Measurements from ENCODE around the gene LHFPL6.

LHFPL6 gene

DNA sequence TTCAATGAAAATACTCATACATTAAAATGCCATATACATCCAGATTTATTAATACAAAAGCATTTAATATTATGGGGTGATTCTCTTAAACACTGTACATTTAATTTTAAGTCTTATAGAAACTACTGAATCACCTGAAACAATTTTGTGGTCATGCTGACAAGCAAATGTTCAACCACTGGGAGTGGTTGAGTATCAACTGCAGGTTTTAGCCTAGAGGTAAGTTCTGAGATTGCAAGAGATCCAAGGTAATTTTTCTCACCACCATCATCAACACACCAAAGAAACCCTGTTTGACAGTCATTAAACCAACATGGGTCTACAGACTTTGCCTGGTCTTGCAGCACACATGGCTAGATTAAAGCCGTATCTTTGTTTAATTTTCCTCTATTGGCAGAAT, 196.3 kb downstream of the LHFPL6 start:
- no peak overlapping the region for H3K4me3 ChIP-seq (ENCODE audit: low read depth, low read length)
- H3K36me3 ChIP-seq (ENCODE audit: insufficient read depth, low read length) = no peaks in the 10 kb centered on the region
- peaks cover 23% of the 10 kb centered on the region for H3K4me1 ChIP-seq (ENCODE audit: control insufficient read depth, insufficient read depth, low read length, unreplicated experiment)
- no peak overlapping the region for H2AFZ ChIP-seq (ENCODE audit: low read length, unreplicated experiment)
- H3K79me2 ChIP-seq (ENCODE audit: control insufficient read depth, insufficient read depth, low read length, unreplicated experiment) = peaks cover 3% of the 10 kb centered on the region
- no peak overlapping the region for H3K27ac ChIP-seq (ENCODE audit: low read depth, low read length)
- no peaks in the 10 kb centered on the region for H3K27me3 ChIP-seq (ENCODE audit: insufficient read depth, low read length)

DNA sequence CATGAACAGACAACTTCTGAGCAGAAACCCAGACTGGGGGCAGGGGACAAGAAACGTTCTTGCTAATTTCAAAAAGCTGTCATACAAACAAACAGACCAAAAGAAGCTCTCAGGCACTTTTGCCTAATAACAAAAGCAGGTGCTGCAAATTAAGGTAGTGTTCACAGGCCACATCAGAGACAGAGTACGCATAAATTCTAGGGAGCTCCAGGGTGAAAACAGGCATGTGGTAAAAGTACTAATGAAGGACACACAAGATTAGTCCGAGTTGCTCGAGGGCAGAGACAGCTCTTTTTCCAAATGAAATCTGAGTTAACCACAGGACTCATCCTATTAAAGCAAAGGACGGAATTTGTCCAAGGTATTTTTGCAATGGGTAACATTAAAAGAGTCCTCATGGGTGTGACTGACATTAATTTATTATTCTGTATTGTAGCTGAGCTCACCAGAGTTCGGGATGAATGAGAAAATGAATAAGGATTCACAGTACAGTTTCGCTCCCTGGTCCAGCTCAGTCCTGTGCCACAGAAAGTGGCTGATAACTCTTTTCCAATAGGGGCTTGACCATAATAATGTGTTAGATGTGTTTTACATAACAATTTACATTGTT, 197.3 kb downstream of the LHFPL6 start:
- Histone ChIP-seq H2AFZ (ENCODE audit: low read length, unreplicated experiment) (no peak overlapping the region), H3K79me2 (ENCODE audit: control insufficient read depth, insufficient read depth, low read length, unreplicated experiment) (peaks cover 3% of the 10 kb centered on the region), H3K27me3 (ENCODE audit: insufficient read depth, low read length) (no peaks in the 10 kb centered on the region), H3K27ac (ENCODE audit: low read depth, low read length) (no peak overlapping the region), H3K4me3 (ENCODE audit: low read depth, low read length) (no peak overlapping the region), H3K4me1 (ENCODE audit: control insufficient read depth, insufficient read depth, low read length, unreplicated experiment) (peaks cover 13% of the 10 kb centered on the region), H3K36me3 (ENCODE audit: insufficient read depth, low read length) (no peaks in the 10 kb centered on the region)

DNA sequence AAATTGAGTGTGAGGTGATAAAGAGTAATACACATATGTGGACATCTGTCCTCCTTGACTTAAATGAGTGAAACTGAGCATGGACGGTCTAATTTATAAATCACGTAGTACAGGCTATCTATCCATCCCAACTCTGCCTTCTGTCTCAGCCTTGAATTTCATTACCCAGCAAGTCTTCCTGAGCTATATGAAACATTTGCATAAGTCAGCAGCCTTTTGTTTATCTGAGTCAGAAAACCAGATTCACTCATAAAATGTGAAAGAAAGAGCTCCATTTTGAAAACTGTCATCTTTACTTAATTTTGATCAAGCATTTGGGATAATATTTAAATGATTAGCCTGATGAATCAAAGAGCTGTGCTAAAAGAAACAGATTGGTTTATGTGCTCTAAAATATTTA, 197.9 kb downstream of the LHFPL6 start:
- Histone ChIP-seq H3K36me3 (ENCODE audit: insufficient read depth, low read length) (no peaks in the 10 kb centered on the region), H3K27me3 (ENCODE audit: insufficient read depth, low read length) (no peaks in the 10 kb centered on the region), H3K79me2 (ENCODE audit: control insufficient read depth, insufficient read depth, low read length, unreplicated experiment) (peaks cover 3% of the 10 kb centered on the region), H3K4me1 (ENCODE audit: control insufficient read depth, insufficient read depth, low read length, unreplicated experiment) (peaks cover 7% of the 10 kb centered on the region), H3K4me3 (ENCODE audit: low read depth, low read length) (no peak overlapping the region), H2AFZ (ENCODE audit: low read length, unreplicated experiment) (no peak overlapping the region), H3K27ac (ENCODE audit: low read depth, low read length) (no peak overlapping the region)

DNA sequence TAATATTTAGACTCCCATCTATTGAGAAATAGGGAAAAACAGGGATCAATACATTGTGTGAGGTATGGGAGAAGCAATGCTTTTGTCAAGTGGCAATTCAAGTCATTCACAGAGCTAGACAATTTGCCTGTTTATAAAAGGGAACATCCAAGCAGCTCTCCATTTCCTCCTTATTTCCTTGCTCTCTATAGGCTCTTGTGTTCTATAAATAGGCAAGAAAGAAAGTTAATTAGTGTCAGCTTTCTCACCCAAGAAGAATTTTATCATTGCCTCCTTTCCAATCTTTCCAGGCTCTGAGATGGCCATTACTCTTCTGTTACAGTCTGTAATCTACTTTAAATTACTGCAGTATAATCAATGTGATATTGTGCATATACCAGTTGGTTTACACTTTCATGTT, 199.9 kb downstream of the LHFPL6 start:
- H2AFZ ChIP-seq (ENCODE audit: low read length, unreplicated experiment) = no peak overlapping the region
- no peaks in the 10 kb centered on the region for H3K27me3 ChIP-seq (ENCODE audit: insufficient read depth, low read length)
- H3K79me2 ChIP-seq (ENCODE audit: control insufficient read depth, insufficient read depth, low read length, unreplicated experiment) = peaks cover 3% of the 10 kb centered on the region
- H3K4me1 ChIP-seq (ENCODE audit: control insufficient read depth, insufficient read depth, low read length, unreplicated experiment) = no peaks in the 10 kb centered on the region
- no peaks in the 10 kb centered on the region for H3K36me3 ChIP-seq (ENCODE audit: insufficient read depth, low read length)
- H3K4me3 ChIP-seq (ENCODE audit: low read depth, low read length) = no peak overlapping the region
- H3K27ac ChIP-seq (ENCODE audit: low read depth, low read length) = no peak overlapping the region

DNA sequence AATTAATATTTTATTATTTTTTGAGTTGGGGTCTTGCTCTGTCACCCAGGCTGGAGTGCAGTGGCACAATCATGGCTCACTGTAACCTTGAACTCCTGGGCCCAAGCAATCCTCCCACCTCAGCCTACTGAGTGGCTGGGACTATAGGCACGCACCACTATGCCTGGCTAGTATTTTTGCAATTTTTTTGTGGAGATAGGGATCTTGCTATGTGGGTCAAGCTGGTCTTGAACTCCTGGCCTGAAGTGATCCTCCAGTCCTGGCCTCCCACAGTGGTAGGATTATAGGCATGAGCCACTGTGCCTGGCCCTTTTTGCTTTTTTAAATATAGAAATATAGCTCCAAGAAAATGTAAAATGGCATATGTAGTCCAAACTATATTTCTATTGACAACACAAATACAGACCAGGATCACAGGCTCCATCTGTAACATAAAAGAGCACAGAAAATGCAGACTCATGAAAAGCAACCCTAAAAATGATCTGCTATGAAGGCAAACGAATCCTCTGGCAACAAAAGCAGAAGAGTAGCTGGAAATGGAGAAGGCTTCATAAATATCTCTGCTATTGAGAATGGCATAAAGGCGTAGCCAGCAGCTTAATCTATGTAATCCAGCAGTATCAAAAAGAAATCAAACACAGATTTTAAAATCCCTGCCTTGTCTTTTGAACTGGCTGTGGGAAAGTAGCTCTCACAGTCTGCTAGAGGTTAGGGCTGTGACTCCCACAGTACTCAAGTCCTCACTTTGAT, 200.6 kb downstream of the LHFPL6 start:
- no peak overlapping the region for H2AFZ ChIP-seq (ENCODE audit: low read length, unreplicated experiment)
- no peaks in the 10 kb centered on the region for H3K27me3 ChIP-seq (ENCODE audit: insufficient read depth, low read length)
- H3K36me3 ChIP-seq (ENCODE audit: insufficient read depth, low read length) = no peaks in the 10 kb centered on the region
- H3K4me1 ChIP-seq (ENCODE audit: control insufficient read depth, insufficient read depth, low read length, unreplicated experiment) = no peaks in the 10 kb centered on the region
- H3K27ac ChIP-seq (ENCODE audit: low read depth, low read length) = no peak overlapping the region
- H3K79me2 ChIP-seq (ENCODE audit: control insufficient read depth, insufficient read depth, low read length, unreplicated experiment) = peaks cover 3% of the 10 kb centered on the region
- no peak overlapping the region for H3K4me3 ChIP-seq (ENCODE audit: low read depth, low read length)

DNA sequence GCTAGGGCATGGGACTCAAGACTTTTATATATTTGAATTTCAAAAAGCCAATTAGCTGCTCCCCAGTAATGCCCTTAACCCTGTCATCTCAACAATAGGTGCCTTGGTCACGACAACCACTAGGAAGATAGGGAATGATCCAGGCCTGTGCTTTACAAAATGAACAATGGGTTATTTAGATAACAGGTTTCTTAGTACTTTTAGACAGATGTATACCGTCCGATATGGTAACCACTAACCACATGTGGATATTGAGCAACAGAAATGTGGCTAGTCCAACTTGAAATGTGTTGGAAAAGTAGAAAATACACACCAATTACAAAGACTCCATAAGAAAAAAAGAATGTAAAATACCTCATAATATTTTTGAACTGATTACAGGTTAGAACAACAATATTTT, 201.2 kb downstream of the LHFPL6 start:
- no peaks in the 10 kb centered on the region for H3K27me3 ChIP-seq (ENCODE audit: insufficient read depth, low read length)
- H3K4me3 ChIP-seq (ENCODE audit: low read depth, low read length) = no peak overlapping the region
- H3K27ac ChIP-seq (ENCODE audit: low read depth, low read length) = no peak overlapping the region
- H3K4me1 ChIP-seq (ENCODE audit: control insufficient read depth, insufficient read depth, low read length, unreplicated experiment) = no peaks in the 10 kb centered on the region
- H3K79me2 ChIP-seq (ENCODE audit: control insufficient read depth, insufficient read depth, low read length, unreplicated experiment) = peaks cover 3% of the 10 kb centered on the region
- no peaks in the 10 kb centered on the region for H3K36me3 ChIP-seq (ENCODE audit: insufficient read depth, low read length)
- no peak overlapping the region for H2AFZ ChIP-seq (ENCODE audit: low read length, unreplicated experiment)

DNA sequence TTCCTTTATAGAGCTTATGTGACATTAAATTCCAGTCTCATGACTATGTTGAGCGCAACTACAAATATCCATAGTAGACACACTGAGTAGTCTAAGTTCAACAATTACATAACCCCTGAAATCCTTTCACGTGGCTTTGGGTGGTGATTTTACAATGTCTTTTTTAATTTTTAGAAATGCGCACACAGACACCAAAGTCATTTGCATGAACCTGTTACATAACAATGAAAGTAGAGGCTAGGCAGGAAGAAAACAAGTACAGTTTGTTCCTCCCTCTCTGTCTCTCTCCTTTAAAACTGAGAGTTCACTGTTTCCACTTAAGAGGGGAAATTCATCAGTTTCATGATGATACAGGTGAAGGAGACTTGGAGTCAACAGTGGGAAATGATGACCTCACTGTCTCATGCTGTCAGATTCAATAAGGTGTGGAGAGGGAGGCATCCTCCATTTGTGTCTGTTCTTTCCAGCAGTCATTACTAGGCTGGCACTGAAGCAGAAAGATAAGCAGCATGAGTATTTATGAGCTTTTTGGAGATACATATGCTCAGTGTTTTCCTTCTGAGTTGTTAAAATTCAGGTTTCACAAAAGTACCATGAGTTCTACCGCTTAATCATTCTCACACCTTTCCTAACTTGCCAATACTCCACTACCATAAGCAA, 201.8 kb downstream of the LHFPL6 start:
- H3K4me3 ChIP-seq (ENCODE audit: low read depth, low read length) = no peak overlapping the region
- H3K27ac ChIP-seq (ENCODE audit: low read depth, low read length) = no peak overlapping the region
- H3K4me1 ChIP-seq (ENCODE audit: control insufficient read depth, insufficient read depth, low read length, unreplicated experiment) = no peaks in the 10 kb centered on the region
- H3K36me3 ChIP-seq (ENCODE audit: insufficient read depth, low read length) = no peaks in the 10 kb centered on the region
- H2AFZ ChIP-seq (ENCODE audit: low read length, unreplicated experiment) = no peak overlapping the region
- no peaks in the 10 kb centered on the region for H3K27me3 ChIP-seq (ENCODE audit: insufficient read depth, low read length)
- H3K79me2 ChIP-seq (ENCODE audit: control insufficient read depth, insufficient read depth, low read length, unreplicated experiment) = peaks cover 3% of the 10 kb centered on the region

DNA sequence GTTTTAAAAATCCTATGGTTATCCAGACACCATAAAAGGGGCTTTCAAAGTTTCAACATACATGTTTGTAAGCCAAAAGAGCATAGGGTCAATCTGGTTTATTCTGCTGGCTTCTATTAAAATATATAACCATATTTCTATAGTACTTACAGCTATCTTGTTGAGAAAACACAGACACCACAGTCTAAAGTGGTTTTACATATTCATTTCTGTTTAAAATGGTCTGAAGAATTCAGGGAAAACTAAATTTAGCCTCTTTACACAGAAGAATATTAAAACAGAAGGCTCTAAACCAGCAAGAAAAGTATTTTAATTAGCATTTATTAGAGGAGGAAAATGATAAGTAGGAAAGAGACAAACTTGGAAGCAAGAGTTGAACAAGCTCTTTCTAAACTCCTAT, 203.9 kb downstream of the LHFPL6 start:
- Histone ChIP-seq H3K27ac (ENCODE audit: low read depth, low read length) (no peak overlapping the region), H3K79me2 (ENCODE audit: control insufficient read depth, insufficient read depth, low read length, unreplicated experiment) (no peaks in the 10 kb centered on the region), H2AFZ (ENCODE audit: low read length, unreplicated experiment) (no peak overlapping the region), H3K4me1 (ENCODE audit: control insufficient read depth, insufficient read depth, low read length, unreplicated experiment) (peaks cover 7% of the 10 kb centered on the region), H3K27me3 (ENCODE audit: insufficient read depth, low read length) (no peaks in the 10 kb centered on the region), H3K4me3 (ENCODE audit: low read depth, low read length) (no peak overlapping the region), H3K36me3 (ENCODE audit: insufficient read depth, low read length) (no peaks in the 10 kb centered on the region)

DNA sequence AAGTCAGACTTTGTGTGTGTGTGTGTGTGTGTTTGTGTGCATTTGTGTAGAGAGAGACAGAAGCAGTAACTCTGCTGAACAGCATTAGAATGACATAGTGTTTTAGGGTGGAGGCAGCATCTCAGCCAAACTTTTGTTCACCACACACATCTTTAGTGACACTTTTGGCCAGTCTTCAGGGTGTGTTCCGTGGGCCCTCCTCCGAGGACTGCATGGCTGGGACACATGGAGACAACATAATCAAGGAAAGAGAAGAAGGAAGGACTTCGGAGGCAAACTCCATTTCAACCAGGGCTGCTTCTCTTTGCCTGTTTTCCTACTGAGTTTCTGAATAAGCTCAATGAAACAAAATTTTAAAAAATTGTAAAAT, 205.1 kb downstream of the LHFPL6 start:
- Histone ChIP-seq H3K79me2 (ENCODE audit: control insufficient read depth, insufficient read depth, low read length, unreplicated experiment) (no peaks in the 10 kb centered on the region), H3K4me3 (ENCODE audit: low read depth, low read length) (no peak overlapping the region), H2AFZ (ENCODE audit: low read length, unreplicated experiment) (no peak overlapping the region), H3K27me3 (ENCODE audit: insufficient read depth, low read length) (no peaks in the 10 kb centered on the region), H3K36me3 (ENCODE audit: insufficient read depth, low read length) (no peaks in the 10 kb centered on the region), H3K27ac (ENCODE audit: low read depth, low read length) (no peak overlapping the region), H3K4me1 (ENCODE audit: control insufficient read depth, insufficient read depth, low read length, unreplicated experiment) (peaks cover 7% of the 10 kb centered on the region)

DNA sequence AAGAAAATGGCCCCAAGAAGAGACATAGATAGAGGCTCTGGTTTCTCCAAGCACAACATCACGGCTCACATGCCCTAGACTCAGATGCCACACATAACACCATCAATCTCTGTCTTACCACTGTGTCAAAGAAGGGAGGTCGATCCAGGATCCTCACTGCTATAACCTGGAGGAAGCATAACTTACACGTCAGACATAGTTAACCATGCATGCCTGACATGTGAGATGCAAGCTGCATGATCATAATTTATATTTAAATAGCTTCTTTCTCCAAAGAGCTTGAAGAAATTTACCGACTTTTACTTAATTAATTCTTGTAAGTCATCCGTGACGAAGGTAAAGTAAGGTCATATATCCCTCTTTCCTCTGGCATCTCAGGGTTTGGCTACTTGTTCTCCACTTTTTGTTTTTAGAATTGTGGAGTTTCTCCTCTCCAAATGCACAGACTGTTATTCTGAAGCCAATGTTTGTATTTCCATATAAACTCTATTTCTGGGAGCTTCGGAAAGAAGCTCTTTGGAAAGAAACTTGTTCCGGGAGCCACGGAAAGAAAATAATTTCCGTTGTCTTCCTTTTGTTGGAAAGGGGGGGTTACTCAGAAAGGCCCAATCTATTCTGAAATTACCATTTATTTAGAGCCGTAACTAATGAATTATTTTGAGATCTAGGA, 205.6 kb downstream of the LHFPL6 start:
- no peak overlapping the region for H3K4me3 ChIP-seq (ENCODE audit: low read depth, low read length)
- no peak overlapping the region for H3K27ac ChIP-seq (ENCODE audit: low read depth, low read length)
- no peak overlapping the region for H2AFZ ChIP-seq (ENCODE audit: low read length, unreplicated experiment)
- H3K79me2 ChIP-seq (ENCODE audit: control insufficient read depth, insufficient read depth, low read length, unreplicated experiment) = no peaks in the 10 kb centered on the region
- H3K4me1 ChIP-seq (ENCODE audit: control insufficient read depth, insufficient read depth, low read length, unreplicated experiment) = peaks cover 7% of the 10 kb centered on the region
- no peaks in the 10 kb centered on the region for H3K36me3 ChIP-seq (ENCODE audit: insufficient read depth, low read length)
- no peaks in the 10 kb centered on the region for H3K27me3 ChIP-seq (ENCODE audit: insufficient read depth, low read length)

All from ACC112 (cell line).